Skeletal muscle tissue (tissue), 5 donors: Measurements from ENCODE around the gene SEC24C. TPM values are rescaled to one million over a fixed set of nuclear protein-coding genes. Genes with fewer than 3 reads are reported as not detected.
A peak's percentile ranks its signal among the peaks of the same experiment; 100 is the strongest.

Experiments
- H3K27ac ChIP-seq: one replicate; pipeline ENCODE4 v1.7.0; 2013; ENCODE audit warnings: mild to moderate bottlenecking, low read depth, low read length, inconsistent platforms
- H3K27me3 ChIP-seq, 3 donors: one replicate each; pipeline ENCODE4 v1.7.0; 2013; ENCODE audit warnings: low read length in 3 of 3; ENCODE audit not compliant: control insufficient read depth in 3 of 3, insufficient read depth in 3 of 3
- H3K36me3 ChIP-seq, 3 donors: one replicate each; pipeline ENCODE4 v1.7.0; 2013; ENCODE audit warnings: low read length in 3 of 3; ENCODE audit not compliant: control insufficient read depth in 3 of 3, insufficient read depth in 3 of 3
- H3K4me1 ChIP-seq, 3 donors: one replicate each; pipeline ENCODE4 v1.7.0; 2013; ENCODE audit warnings: low read length in 3 of 3, mild to moderate bottlenecking in 3 of 3; ENCODE audit not compliant: control insufficient read depth in 3 of 3, insufficient read depth in 3 of 3
- H3K4me3 ChIP-seq, 3 donors: one replicate each; pipeline ENCODE4 v1.7.0; 2013; ENCODE audit warnings: low read length in 3 of 3
- H3K9ac ChIP-seq, 3 donors: one replicate each; pipeline ENCODE4 v1.7.0; 2013; ENCODE audit warnings: low read length in 3 of 3, mild to moderate bottlenecking in 3 of 3, moderate library complexity in 2 of 3, low read depth in 1 of 3
- H3K9me3 ChIP-seq, 3 donors: one replicate each; pipeline ENCODE4 v1.7.0; 2013; ENCODE audit warnings: low read length in 3 of 3; ENCODE audit not compliant: control insufficient read depth in 3 of 3
- small RNA-seq: library from RNA; depleted of rRNA; stranded (forward); fragments of <200 nt; gene quantifications from one replicate; pipeline ENCODE3, GENCODE V24; 2014
- total RNA-seq: library from RNA; depleted of rRNA; stranded (reverse); fragments of >200 nt; gene quantifications from one replicate; pipeline ENCODE4 v1.2.3, GENCODE V29; 2014
- donor health status: Osteomylitis.

The SEC24C gene
- total RNA-seq, 1 donor from 2014 or later: 41.8 TPM

- H3K4me1 ChIP-seq: peaks cover 19 to 27% (median 22%) of the 10 kb centered on the region in 3 donors
- peak overlapping the region in 2 of 3 donors; percentile 12 to 28 for H3K9ac ChIP-seq
- H3K27me3 ChIP-seq: no peaks in the 10 kb centered on the region
- peaks cover 31 to 66% (median 47%) of the 10 kb centered on the region in 3 donors for H3K36me3 ChIP-seq
- H3K9me3 ChIP-seq: no peaks in the 10 kb centered on the region
- no peak overlapping the region for H3K4me3 ChIP-seq
- H3K27ac ChIP-seq: peak overlapping the region; percentile 47
These were observed 73.0 kb downstream of the SEC24C start for GRCh38 chr10:73816917-73817729.

GRCh38 chr10:73817826-73818225, 73.7 kb downstream of the SEC24C start:
- no peak overlapping the region for H3K27ac ChIP-seq
- peak overlapping the region in 1 of 3 donors; percentile 2 for H3K9ac ChIP-seq
- H3K4me1 ChIP-seq: peaks cover 19 to 27% (median 22%) of the 10 kb centered on the region in 3 donors
- H3K9me3 ChIP-seq: no peaks in the 10 kb centered on the region
- no peaks in the 10 kb centered on the region for H3K27me3 ChIP-seq
- peaks cover 31 to 66% (median 49%) of the 10 kb centered on the region in 3 donors for H3K36me3 ChIP-seq
- H3K4me3 ChIP-seq: no peak overlapping the region

DNA sequence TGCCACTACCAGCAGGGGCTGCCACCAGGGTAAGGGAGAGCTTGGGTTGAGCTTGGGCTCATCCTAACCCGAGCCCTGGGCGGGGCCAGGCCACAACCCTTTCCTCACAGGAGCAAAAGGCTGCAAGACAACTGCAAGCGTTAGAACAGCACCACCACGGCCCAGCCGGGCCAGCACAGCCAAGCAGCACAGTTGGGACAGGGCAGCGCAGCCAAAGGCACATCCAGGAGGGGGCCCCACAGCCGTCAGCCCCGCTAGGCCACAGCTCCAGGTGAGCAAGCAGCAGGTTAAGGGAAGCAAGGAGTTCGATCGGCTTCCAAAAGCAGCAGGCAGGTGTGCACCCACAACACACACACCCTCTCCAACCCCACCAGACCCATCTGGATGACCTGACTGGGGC, 74.2 kb downstream of the SEC24C start:
- Histone ChIP-seq H3K27me3 (no peaks in the 10 kb centered on the region), H3K4me1 (peaks cover 19 to 27% (median 22%) of the 10 kb centered on the region in 3 donors), H3K36me3 (peaks cover 31 to 62% (median 46%) of the 10 kb centered on the region in 3 donors), H3K4me3 (no peak overlapping the region), H3K27ac (no peak overlapping the region), H3K9me3 (no peaks in the 10 kb centered on the region), H3K9ac (peak overlapping the region in 1 of 3 donors; percentile 2)

DNA sequence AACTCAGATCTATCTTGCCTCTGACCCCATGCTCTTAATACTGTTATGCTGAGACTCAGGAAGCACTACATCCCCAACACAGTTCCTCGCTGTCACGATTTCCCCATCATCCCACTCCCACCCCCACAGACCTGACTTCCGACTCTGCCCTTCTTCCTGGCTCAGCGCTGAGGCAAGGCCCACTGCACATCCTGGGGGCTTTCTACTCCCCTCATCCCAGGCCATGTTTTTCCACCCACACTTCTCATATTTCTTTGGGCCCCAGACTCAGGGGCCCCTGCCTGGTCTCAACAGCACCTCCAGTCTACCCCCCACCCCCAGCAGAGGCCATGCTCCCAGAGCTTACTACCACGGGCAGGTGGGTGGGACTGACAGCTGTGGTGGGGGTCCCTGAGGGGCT, 74.9 kb downstream of the SEC24C start:
- H3K4me1 ChIP-seq: peaks cover 19 to 27% (median 22%) of the 10 kb centered on the region in 3 donors
- peak overlapping the region in 1 of 3 donors; percentile 71 for H3K9ac ChIP-seq
- H3K4me3 ChIP-seq: no peak overlapping the region
- peaks cover 32 to 61% (median 50%) of the 10 kb centered on the region in 3 donors for H3K36me3 ChIP-seq
- H3K27ac ChIP-seq: peak overlapping the region; percentile 20
- H3K9me3 ChIP-seq: no peaks in the 10 kb centered on the region
- H3K27me3 ChIP-seq: no peaks in the 10 kb centered on the region

GRCh38 chr10:73819513-73820093, 75.4 kb downstream of the SEC24C start:
- peak overlapping the region; percentile 20 for H3K27ac ChIP-seq

More at GRCh38 chr10:73819513-73820093, 75.4 kb downstream of the SEC24C start:
- H3K36me3 ChIP-seq: peaks cover 37 to 57% (median 50%) of the 10 kb centered on the region in 3 donors
- no peaks in the 10 kb centered on the region for H3K9me3 ChIP-seq
- peaks cover 19 to 27% (median 22%) of the 10 kb centered on the region in 3 donors for H3K4me1 ChIP-seq
- H3K9ac ChIP-seq: peak overlapping the region; percentile 3 to 71 (median 65)
- H3K27me3 ChIP-seq: no peaks in the 10 kb centered on the region
- H3K4me3 ChIP-seq: no peak overlapping the region

Small RNA genes lying within 50 kb of the gene (small RNA-seq; reads per million reads assigned to genes)
- gene AC022400.4 (not detected), gene AC022400.9 (not detected), gene RNA5SP320 (not detected), gene ZSWIM8-AS1 (not detected)

Other genes with a start within 250 kb of the SEC24C start
- 113 TPM for gene PPP3CB, start 248.3 kb upstream of the SEC24C start, total RNA-seq
- 20.4 TPM for gene USP54, start 153.0 kb upstream of the SEC24C start, total RNA-seq
- gene MYOZ1, start 102.9 kb upstream of the SEC24C start, total RNA-seq: 1,224 TPM
- gene SYNPO2L, start 88.3 kb upstream of the SEC24C start, total RNA-seq: 17.2 TPM
- gene AGAP5, start 46.3 kb upstream of the SEC24C start, total RNA-seq: 4.7 TPM
- gene CHCHD1, start 37.7 kb downstream of the SEC24C start, total RNA-seq: 17.7 TPM
- gene ZSWIM8, start 41.2 kb downstream of the SEC24C start, total RNA-seq: 29.7 TPM
- gene NDST2, start 67.2 kb downstream of the SEC24C start, total RNA-seq: 6.3 TPM
- 16.2 TPM for gene CAMK2G, start 130.2 kb downstream of the SEC24C start, total RNA-seq
- 21.4 TPM for gene PLAU, start 166.8 kb downstream of the SEC24C start, total RNA-seq